CD14-positive monocyte (primary cell): ENCODE results near the gene TEX30. TPM values are rescaled to one million over a fixed set of nuclear protein-coding genes. Genes with fewer than 3 reads are reported as not detected.

Experiments used
- DNase-seq, 3 donors: peaks; one replicate each; pipeline ENCODE4 v3.0.0-alpha.2; 2011 to 2022
- H2AFZ ChIP-seq: 2 replicates; pipeline ENCODE4 v1.6.0; 2012; ENCODE audit warnings: mild to moderate bottlenecking, low read depth, low read length, inconsistent platforms; ENCODE audit not compliant: insufficient read depth, poor library complexity, severe bottlenecking
- H3K27ac ChIP-seq, 2 donors: 1 replicate in 1 of 2; 2 replicates in 1 of 2; pipeline ENCODE4 v1.5.1; 2012 to 2013; ENCODE audit warnings: low read length in 2 of 2, control low read depth in 1 of 2, inconsistent platforms in 1 of 2, low read depth in 1 of 2, mild to moderate bottlenecking in 1 of 2
- H3K27me3 ChIP-seq, 2 donors: one replicate each; pipeline versions ENCODE4 v1.6.0 to v1.6.1; 2011 to 2013; ENCODE audit warnings: low read length in 2 of 2; ENCODE audit not compliant: control insufficient read depth in 2 of 2, insufficient read depth in 2 of 2
- H3K36me3 ChIP-seq, 2 donors: replicated peaks in 1 of 2; 1 replicate in 1 of 2; 2 replicates in 1 of 2; pipeline versions ENCODE4 v1.5.1 to v1.6.1; 2012 to 2013; ENCODE audit warnings: low read length in 2 of 2, control low read depth in 1 of 2, inconsistent platforms in 1 of 2, mild to moderate bottlenecking in 1 of 2; ENCODE audit not compliant: insufficient read depth in 2 of 2, control insufficient read depth in 1 of 2
- H3K4me1 ChIP-seq, 2 donors: 1 replicate in 1 of 2; 2 replicates in 1 of 2; pipeline versions ENCODE4 v1.5.1 to v1.6.1; 2012 to 2013; ENCODE audit warnings: low read length in 2 of 2, control low read depth in 1 of 2, inconsistent platforms in 1 of 2, mild to moderate bottlenecking in 1 of 2, moderate library complexity in 1 of 2; ENCODE audit not compliant: insufficient read depth in 2 of 2, control insufficient read depth in 1 of 2
- H3K4me2 ChIP-seq: replicated peaks from 2 replicates; pipeline ENCODE3; 2012; ENCODE audit warnings: low read length, moderate library complexity, mild to moderate bottlenecking; ENCODE audit not compliant: poor library complexity, severe bottlenecking; ENCODE audit errors: extremely low read depth
- H3K4me3 ChIP-seq, 3 experiments: fragments of 200-600 bp in 1 of 3; sonication (generic) in 1 of 3; replicated peaks in 1 of 3; 1 replicate in 2 of 3; 2 replicates in 1 of 3; pipeline ENCODE4 v1.5.1; 2011 to 2013; ENCODE audit warnings: low read length in 3 of 3, mild to moderate bottlenecking in 3 of 3, control low read depth in 2 of 3, low read depth in 2 of 3, inconsistent platforms in 1 of 3, moderate library complexity in 1 of 3
- H3K79me2 ChIP-seq: 2 replicates; pipeline ENCODE4 v1.6.0; 2012; ENCODE audit warnings: mild to moderate bottlenecking, control low read depth, inconsistent platforms, low read length, moderate library complexity; ENCODE audit not compliant: insufficient read depth
- H3K9ac ChIP-seq: 2 replicates; pipeline ENCODE4 v1.6.0; 2017; ENCODE audit warnings: low read length, mild to moderate bottlenecking; ENCODE audit not compliant: insufficient read depth, poor library complexity, severe bottlenecking
- H3K9me3 ChIP-seq, 2 donors: replicated peaks in 1 of 2; 1 replicate in 1 of 2; 2 replicates in 1 of 2; pipeline versions ENCODE4 v1.5.1 to v1.6.1; 2012 to 2013; ENCODE audit warnings: low read length in 2 of 2, control low read depth in 1 of 2; ENCODE audit not compliant: control insufficient read depth in 1 of 2, insufficient read depth in 1 of 2
- H4K20me1 ChIP-seq: 2 replicates; pipeline ENCODE4 v1.6.0; 2012; ENCODE audit warnings: mild to moderate bottlenecking, low read length, control low read depth, moderate library complexity; ENCODE audit not compliant: insufficient read depth
- H3K27ac Mint-ChIP-seq, 7 donors: one replicate each; pipeline ENCODE4 v1.8.0; 2020; ENCODE audit warnings: mild to moderate bottlenecking in 7 of 7, mixed read lengths in 7 of 7, moderate library complexity in 6 of 7, inconsistent platforms in 2 of 7
- H3K27me3 Mint-ChIP-seq, 3 donors: one replicate each; pipeline ENCODE4 v1.8.0; 2021 to 2022; ENCODE audit warnings: low read depth in 3 of 3, mild to moderate bottlenecking in 3 of 3, mixed read lengths in 3 of 3, moderate library complexity in 3 of 3, inconsistent platforms in 1 of 3
- H3K36me3 Mint-ChIP-seq, 2 donors: one replicate each; pipeline ENCODE4 v1.8.0; 2020; ENCODE audit warnings: mixed read lengths in 2 of 2, inconsistent platforms in 1 of 2, mild to moderate bottlenecking in 1 of 2
- H3K4me1 Mint-ChIP-seq: one replicate; pipeline ENCODE4 v1.8.0; 2020; ENCODE audit warnings: mild to moderate bottlenecking, mixed read lengths
- H3K4me3 Mint-ChIP-seq, 2 donors: one replicate each; pipeline ENCODE4 v1.8.0; 2020; ENCODE audit warnings: mild to moderate bottlenecking in 2 of 2, mixed read lengths in 2 of 2, moderate library complexity in 1 of 2
- H3K9me3 Mint-ChIP-seq, 7 donors: one replicate each; pipeline ENCODE4 v1.8.0; 2020 to 2022; ENCODE audit warnings: mixed read lengths in 7 of 7, mild to moderate bottlenecking in 6 of 7, moderate library complexity in 6 of 7, inconsistent platforms in 2 of 7
- CTCF ChIP-seq: fragments of 200-600 bp; IDR thresholded peaks from one replicate; pipeline ENCODE4 v1.8.0; 2022; ENCODE audit warnings: antibody characterized with exemption, mild to moderate bottlenecking
- WGBS: methylation state at CpG from one replicate; pipeline ENCODE4 v1.1.5; 2013; ENCODE audit warnings: missing lambda C conversion rate; ENCODE audit not compliant: insufficient coverage; 5-methylcytosine and 5-hydroxymethylcytosine counted together
- intact Hi-C, 2 donors: fragments of 100-400 bp; cut with micrococcal nuclease; formaldehyde crosslinking; loops; one replicate each; pipeline versions ENCODE4 v1.15.0 to v1.15.1; 2023
- polyA plus RNA-seq, 3 donors: library from polyadenylated mRNA; depleted of rRNA in 1 of 3; unstranded in 2 of 3; stranded (reverse) in 1 of 3; fragments of 300-500 nt in 2 of 3; fragments of >200 nt in 1 of 3; fragmentation: Illumina TruSeq in 2 of 3; gene quantifications; 1 replicate in 2 of 3; 2 replicates in 1 of 3; pipeline ENCODE4 v1.2.3, GENCODE V29; 2012 to 2021

Gene TEX30
- polyA plus RNA-seq, 3 donors, result 2.7 to 11.3 (median 10.9) TPM

- H4K20me1 ChIP-seq, result no peaks in the 10 kb centered on the region
- peak overlapping the region in 2 of 7 donors; percentile 2 to 61 for H3K27ac Mint-ChIP-seq
- no peaks in the 10 kb centered on the region for H3K27me3 ChIP-seq
- no peaks in the 10 kb centered on the region for H3K36me3 ChIP-seq
- peaks cover 0 to 3% (median 0%) of the 10 kb centered on the region in 3 donors for H3K27me3 Mint-ChIP-seq
- no peak for DNase-seq
- no peak overlapping the region for H3K4me3 ChIP-seq
- WGBS, result 7% methylated on average over 5 of the region's 5 CpGs
- peaks cover 5% of the 10 kb centered on the region for H3K4me1 Mint-ChIP-seq
- no peak overlapping the region for H3K27ac ChIP-seq
- no peaks in the 10 kb centered on the region for H3K36me3 Mint-ChIP-seq
- no peak overlapping the region for H3K9ac ChIP-seq
- peak overlapping the region; percentile 41 for H2AFZ ChIP-seq
- TF ChIP-seq CTCF, result no peak
- peaks cover 0 to 18% (median 8%) of the 10 kb centered on the region in 7 donors for H3K9me3 Mint-ChIP-seq
- peaks cover 0 to under 1% of the 10 kb centered on the region in 2 donors for H3K4me1 ChIP-seq
- intact Hi-C loops, result loop anchor here (10.0 kb wide), 2 partner anchors 185 to 195 kb away; partner anchors contain the start of gene TPP2 (in 1 of the 2)
- H3K79me2 ChIP-seq, result no peaks in the 10 kb centered on the region
- H3K4me2 ChIP-seq, result no peak overlapping the region
- H3K9me3 ChIP-seq, result peaks cover 0 to 7% of the 10 kb centered on the region in 2 donors
- no peak overlapping the region for H3K4me3 Mint-ChIP-seq
Measured at GRCh38 chr13:102779436-102780159, 6.0 kb upstream of the TEX30 start.

- no peak overlapping the region for H3K9ac ChIP-seq
- 100% methylated on average over 2 of the region's 3 CpGs for WGBS
- peaks cover 15% of the 10 kb centered on the region for H3K4me1 Mint-ChIP-seq
- intact Hi-C loops, result loop anchor here (10.0 kb wide), 2 partner anchors 183 to 193 kb away; partner anchors contain the start of gene TPP2 (in 1 of the 2)
- peaks cover 0 to 7% of the 10 kb centered on the region in 2 donors for H3K9me3 ChIP-seq
- no peak overlapping the region for H3K4me3 Mint-ChIP-seq
- no peak overlapping the region for H3K4me3 ChIP-seq
- H3K4me2 ChIP-seq, result no peak overlapping the region
- no peak for TF ChIP-seq CTCF
- no peak overlapping the region for H2AFZ ChIP-seq
- no peaks in the 10 kb centered on the region for H3K27me3 ChIP-seq
- H3K27ac ChIP-seq, result no peak overlapping the region
- peaks cover 11 to 13% of the 10 kb centered on the region in 2 donors for H3K4me1 ChIP-seq
- H3K36me3 ChIP-seq, result no peaks in the 10 kb centered on the region
- DNase-seq, result no peak
- H3K79me2 ChIP-seq, result peaks cover 1% of the 10 kb centered on the region
- no peak overlapping the region for H3K27ac Mint-ChIP-seq
- no peaks in the 10 kb centered on the region for H3K36me3 Mint-ChIP-seq
- H3K27me3 Mint-ChIP-seq, result peaks cover 0 to 4% (median 2%) of the 10 kb centered on the region in 3 donors
- H3K9me3 Mint-ChIP-seq, result peaks cover 0 to 18% (median 8%) of the 10 kb centered on the region in 7 donors
- H4K20me1 ChIP-seq, result no peaks in the 10 kb centered on the region
Measured at GRCh38 chr13:102777736-102778135, 4.2 kb upstream of the TEX30 start.
